ENCODE measurements around the gene A2ML1. TPM values are rescaled to one million over a fixed set of nuclear protein-coding genes. Genes with fewer than 3 reads are reported as not detected.

The A2ML1 gene
- total RNA-seq, 4 donors from 2014 or later, result 0.11 to 1.2 TPM; not detected in 2

GRCh38 chr12:8837291-8837690, 14.9 kb downstream of the A2ML1 start:
- Histone ChIP-seq H3K27ac (replicated peaks in 1 of 4) (no peak overlapping the region), H3K36me3 (no peaks in the 10 kb centered on the region), H3K27me3 (peaks cover 0 to 3% (median 0%) of the 10 kb centered on the region in 4 donors), H3K4me3 (no peak overlapping the region), H3K9me3 (no peaks in the 10 kb centered on the region), H3K4me1 (no peaks in the 10 kb centered on the region)
- WGBS, result 90% methylated on average over 9 of the region's 9 CpGs
- intact Hi-C loops (cut with DNase I), result no loop called here
- TF ChIP-seq, protein P1, sequence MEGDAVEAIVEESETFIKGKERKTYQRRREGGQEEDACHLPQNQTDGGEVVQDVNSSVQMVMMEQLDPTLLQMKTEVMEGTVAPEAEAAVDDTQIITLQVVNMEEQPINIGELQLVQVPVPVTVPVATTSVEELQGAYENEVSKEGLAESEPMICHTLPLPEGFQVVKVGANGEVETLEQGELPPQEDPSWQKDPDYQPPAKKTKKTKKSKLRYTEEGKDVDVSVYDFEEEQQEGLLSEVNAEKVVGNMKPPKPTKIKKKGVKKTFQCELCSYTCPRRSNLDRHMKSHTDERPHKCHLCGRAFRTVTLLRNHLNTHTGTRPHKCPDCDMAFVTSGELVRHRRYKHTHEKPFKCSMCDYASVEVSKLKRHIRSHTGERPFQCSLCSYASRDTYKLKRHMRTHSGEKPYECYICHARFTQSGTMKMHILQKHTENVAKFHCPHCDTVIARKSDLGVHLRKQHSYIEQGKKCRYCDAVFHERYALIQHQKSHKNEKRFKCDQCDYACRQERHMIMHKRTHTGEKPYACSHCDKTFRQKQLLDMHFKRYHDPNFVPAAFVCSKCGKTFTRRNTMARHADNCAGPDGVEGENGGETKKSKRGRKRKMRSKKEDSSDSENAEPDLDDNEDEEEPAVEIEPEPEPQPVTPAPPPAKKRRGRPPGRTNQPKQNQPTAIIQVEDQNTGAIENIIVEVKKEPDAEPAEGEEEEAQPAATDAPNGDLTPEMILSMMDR (IDR thresholded peaks at IDR 0.05), result no peak
- TF ChIP-seq EP300 (IDR thresholded peaks at IDR 0.05) (no peak), POLR2AphosphoS5 (IDR thresholded peaks at IDR 0.05) (no peak), POLR2A (IDR thresholded peaks at IDR 0.05; ENCODE audit: low read depth) (no peak)
- DNase-seq (ENCODE audit: extremely low spot score), result no peak

DNA sequence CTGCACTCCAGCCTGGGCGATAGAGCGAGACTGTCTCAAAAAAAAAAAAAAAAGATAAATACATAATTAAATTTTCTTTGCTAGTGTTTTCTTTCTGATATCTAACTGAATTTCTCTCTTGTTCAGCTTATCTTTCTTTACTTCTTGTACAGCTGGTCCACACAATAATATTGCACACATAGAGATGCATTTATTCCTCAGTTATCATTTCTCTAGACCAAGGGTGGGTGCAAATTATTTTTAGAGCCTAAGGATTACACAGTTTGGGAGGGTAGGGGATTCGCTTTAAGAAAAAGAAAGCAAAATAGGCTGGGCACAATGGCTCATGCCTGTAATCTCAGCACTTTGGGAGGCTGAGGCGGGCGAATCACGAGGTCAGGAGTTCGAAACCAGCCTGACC, 17.9 kb downstream of the A2ML1 start:
- peaks cover 0 to 3% (median 0%) of the 10 kb centered on the region in 4 donors for H3K27me3 ChIP-seq
- H3K9me3 ChIP-seq, result no peaks in the 10 kb centered on the region
- H3K27ac ChIP-seq (replicated peaks in 1 of 4), result no peak overlapping the region
- DNase-seq (ENCODE audit: extremely low spot score), result no peak
- intact Hi-C loops (cut with DNase I), result no loop called here
- peaks cover 3 to 11% (median 8%) of the 10 kb centered on the region in 4 donors for H3K4me1 ChIP-seq
- TF ChIP-seq POLR2A (IDR thresholded peaks at IDR 0.05; ENCODE audit: low read depth), result no peak
- TF ChIP-seq, protein P1 (IDR thresholded peaks at IDR 0.05), result no peak
- TF ChIP-seq POLR2AphosphoS5 (IDR thresholded peaks at IDR 0.05), result no peak
- no peak for TF ChIP-seq EP300 (IDR thresholded peaks at IDR 0.05)
- WGBS, result 92% methylated on average over 7 of the region's 7 CpGs
- H3K4me3 ChIP-seq, result no peak overlapping the region
- no peaks in the 10 kb centered on the region for H3K36me3 ChIP-seq

GRCh38 chr12:8840938-8841633, 18.7 kb downstream of the A2ML1 start:
- Histone ChIP-seq H3K4me1 (peaks cover 3 to 11% (median 8%) of the 10 kb centered on the region in 4 donors), H3K27me3 (peaks cover 0 to 3% (median 0%) of the 10 kb centered on the region in 4 donors), H3K4me3 (no peak overlapping the region), H3K36me3 (no peaks in the 10 kb centered on the region), H3K9me3 (no peaks in the 10 kb centered on the region), H3K27ac (replicated peaks in 1 of 4) (no peak overlapping the region)
- intact Hi-C loops (cut with DNase I), result no loop called here
- WGBS, result 66% methylated on average over 7 of the region's 8 CpGs
- TF ChIP-seq, protein P1 (IDR thresholded peaks at IDR 0.05), result no peak
- TF ChIP-seq POLR2AphosphoS5 (IDR thresholded peaks at IDR 0.05) (no peak), EP300 (IDR thresholded peaks at IDR 0.05) (no peak), POLR2A (IDR thresholded peaks at IDR 0.05; ENCODE audit: low read depth) (no peak)
- DNase-seq (ENCODE audit: extremely low spot score), result no peak

DNA sequence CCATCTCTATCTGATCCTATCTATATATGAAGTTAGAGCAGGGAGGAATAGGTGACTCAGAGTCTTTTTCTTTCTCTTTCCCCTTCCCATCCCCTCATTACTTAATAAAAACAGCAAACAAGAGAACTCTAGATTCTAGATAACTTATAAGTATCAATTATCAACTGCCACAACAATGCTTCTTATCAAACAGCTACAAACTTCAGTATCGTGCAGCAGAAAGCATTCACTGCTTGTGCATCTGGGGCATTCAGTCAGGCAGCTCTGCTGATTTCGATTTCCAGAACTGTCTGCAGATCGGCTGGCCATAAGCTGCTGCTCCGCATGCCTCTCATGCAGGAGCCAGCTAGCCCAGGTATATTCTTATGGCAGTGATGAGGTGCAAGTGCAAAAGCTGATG, 19.4 kb downstream of the A2ML1 start:
- Histone ChIP-seq H3K36me3 (no peaks in the 10 kb centered on the region), H3K4me1 (peaks cover 3 to 11% (median 8%) of the 10 kb centered on the region in 4 donors), H3K4me3 (no peak overlapping the region), H3K9me3 (no peaks in the 10 kb centered on the region), H3K27me3 (peaks cover 0 to 3% (median 0%) of the 10 kb centered on the region in 4 donors), H3K27ac (replicated peaks in 1 of 4) (no peak overlapping the region)
- intact Hi-C loops (cut with DNase I), result no loop called here
- TF ChIP-seq POLR2AphosphoS5 (IDR thresholded peaks at IDR 0.05), result no peak
- no peak for TF ChIP-seq EP300 (IDR thresholded peaks at IDR 0.05)
- TF ChIP-seq POLR2A (IDR thresholded peaks at IDR 0.05; ENCODE audit: low read depth), result no peak
- TF ChIP-seq, protein P1 (IDR thresholded peaks at IDR 0.05), result no peak
- 82% methylated on average over 4 of the region's 4 CpGs for WGBS
- no peak for DNase-seq (ENCODE audit: extremely low spot score)
